WTC11 (cell line): ENCODE data around the gene IL1RAP. TPM values are rescaled to one million over a fixed set of nuclear protein-coding genes. Genes with fewer than 3 reads are reported as not detected.

Experiments
- ATAC-seq: fragments of 200-7000 bp; cut with Tn5 transposase; 2 replicates; pipeline ENCODE4 v1.10.0; 2021; ENCODE audit warnings: mild to moderate bottlenecking, moderate library complexity
- CTCF ChIA-PET: fragments of 300-600 bp; sonication (Branson Sonifier 250); formaldehyde crosslinking; loops from one replicate; lab custom pipeline; 2021; ENCODE audit warnings: antibody characterized with exemption; lab: Charles Lee
- POLR2A ChIA-PET: fragments of 350-600 bp; sonication (Branson Sonifier 250); formaldehyde crosslinking; loops from one replicate; lab custom pipeline; 2021; ENCODE audit warnings: antibody characterized with exemption; lab: Charles Lee
- DNase-seq: peaks from one replicate; pipeline ENCODE4 v3.0.0; 2021; ENCODE audit warnings: low spot score
- H3K27ac Mint-ChIP-seq: 2 replicates; pipeline ENCODE4 v1.8.0; 2021; ENCODE audit warnings: mixed read lengths
- H3K27me3 Mint-ChIP-seq: 2 replicates; pipeline ENCODE4 v1.8.0; 2021; ENCODE audit warnings: low read depth, mild to moderate bottlenecking, moderate library complexity, mixed read lengths
- H3K36me3 Mint-ChIP-seq: 2 replicates; pipeline ENCODE4 v1.8.0; 2021; ENCODE audit warnings: mixed read lengths
- H3K4me1 Mint-ChIP-seq: 2 replicates; pipeline ENCODE4 v1.8.0; 2022; ENCODE audit warnings: mixed read lengths
- H3K4me3 Mint-ChIP-seq: 2 replicates; pipeline ENCODE4 v1.8.0; 2021; ENCODE audit warnings: mild to moderate bottlenecking, moderate library complexity, mixed read lengths
- H3K9me3 Mint-ChIP-seq: 2 replicates; pipeline ENCODE4 v1.8.0; 2021; ENCODE audit warnings: mixed read lengths
- CREB1 ChIP-seq: sonication (generic); formaldehyde crosslinking; IDR thresholded peaks from 2 replicates; pipeline ENCODE4 v1.8.0; 2023; ENCODE audit warnings: mild to moderate bottlenecking, missing genetic modification reagents
- CTCF ChIP-seq: fragments of 200-600 bp; IDR thresholded peaks from 2 replicates; pipeline ENCODE4 v1.8.0; 2022; ENCODE audit warnings: antibody characterized with exemption
- E2F4 ChIP-seq: sonication (generic); formaldehyde crosslinking; IDR thresholded peaks from 2 replicates; pipeline ENCODE4 v1.8.1; 2022; ENCODE audit warnings: low read depth, mild to moderate bottlenecking, moderate library complexity, missing genetic modification reagents, borderline replicate concordance
- E2F5 ChIP-seq: sonication (generic); formaldehyde crosslinking; IDR thresholded peaks from 2 replicates; pipeline ENCODE4 v1.8.1; 2022; ENCODE audit warnings: mild to moderate bottlenecking, moderate library complexity, missing genetic modification reagents
- ERG ChIP-seq: fragments of 250-450 bp; sonication (Bioruptor Pico); IDR thresholded peaks from 2 replicates; pipeline ENCODE4 v1.8.0; 2021; ENCODE audit warnings: mild to moderate bottlenecking
- ESRRA ChIP-seq: sonication (generic); formaldehyde crosslinking; IDR thresholded peaks from 2 replicates; pipeline ENCODE4 v1.8.1; 2022; ENCODE audit warnings: mild to moderate bottlenecking, missing genetic modification reagents, borderline replicate concordance
- GABPB1 ChIP-seq: sonication (generic); formaldehyde crosslinking; IDR thresholded peaks from 2 replicates; pipeline ENCODE4 v1.8.1; 2023; ENCODE audit warnings: mild to moderate bottlenecking, missing genetic modification reagents
- MXD4 ChIP-seq: fragments of 250-450 bp; sonication (Bioruptor Pico); IDR thresholded peaks from 2 replicates; pipeline ENCODE4 v1.8.0; 2021; ENCODE audit warnings: mild to moderate bottlenecking, moderate library complexity, borderline replicate concordance
- NR2C2 ChIP-seq: sonication (generic); formaldehyde crosslinking; IDR thresholded peaks from 2 replicates; pipeline ENCODE4 v1.8.0; 2022; ENCODE audit warnings: mild to moderate bottlenecking, missing genetic modification reagents
- PRDM15 ChIP-seq: sonication (generic); formaldehyde crosslinking; IDR thresholded peaks from 2 replicates; pipeline ENCODE4 v1.8.0; 2022; ENCODE audit warnings: missing genetic modification reagents
- PREB ChIP-seq: sonication (generic); formaldehyde crosslinking; IDR thresholded peaks from 2 replicates; pipeline ENCODE4 v1.8.1; 2022; ENCODE audit warnings: mild to moderate bottlenecking, missing genetic modification reagents, moderate library complexity, borderline replicate concordance
- SOX15 ChIP-seq: fragments of 250-450 bp; sonication (Bioruptor Pico); IDR thresholded peaks from 2 replicates; pipeline ENCODE4 v1.9.0; 2021; ENCODE audit warnings: mild to moderate bottlenecking
- SP1 ChIP-seq: sonication (generic); formaldehyde crosslinking; conservative IDR thresholded peaks from 2 replicates; pipeline ENCODE4 v1.8.1; 2022; ENCODE audit warnings: missing genetic modification reagents
- STAT6 ChIP-seq: sonication (generic); formaldehyde crosslinking; conservative IDR thresholded peaks from 2 replicates; pipeline ENCODE4 v1.8.1; 2023; ENCODE audit warnings: mild to moderate bottlenecking, low read depth, missing genetic modification reagents, moderate library complexity
- TCF7 ChIP-seq: sonication (generic); formaldehyde crosslinking; IDR thresholded peaks from 2 replicates; pipeline ENCODE4 v1.8.0; 2022; ENCODE audit warnings: mild to moderate bottlenecking, low read depth, missing genetic modification reagents, moderate library complexity
- ZNF138 ChIP-seq: sonication (generic); formaldehyde crosslinking; conservative IDR thresholded peaks from 2 replicates; pipeline ENCODE4 v1.8.1; 2022; ENCODE audit warnings: mild to moderate bottlenecking, moderate library complexity, missing genetic modification reagents
- ZNF423 ChIP-seq: fragments of 250-450 bp; sonication (Bioruptor Pico); IDR thresholded peaks from 2 replicates; pipeline ENCODE4 v2.1.2; 2022; ENCODE audit warnings: mild to moderate bottlenecking, moderate library complexity
- ZNF425 ChIP-seq: fragments of 250-450 bp; sonication (Bioruptor Pico); conservative IDR thresholded peaks from 2 replicates; pipeline ENCODE4 v1.9.0; 2021; ENCODE audit warnings: mild to moderate bottlenecking
- ZNF512 ChIP-seq: sonication (generic); formaldehyde crosslinking; IDR thresholded peaks from 2 replicates; pipeline ENCODE4 v1.8.1; 2022; ENCODE audit warnings: missing genetic modification reagents, borderline replicate concordance
- ZNF671 ChIP-seq: fragments of 250-450 bp; sonication (Bioruptor Pico); IDR thresholded peaks from 2 replicates; pipeline ENCODE4 v1.8.0; 2021; ENCODE audit warnings: mild to moderate bottlenecking
- total RNA-seq: library from RNA; stranded (reverse); gene quantifications from 3 replicates; pipeline ENCODE4 v1.2.3, GENCODE V29; 2021

IL1RAP gene
- total RNA-seq, 1 experiment from 2014 or later = 4.5 TPM

- Mint-ChIP-seq H3K4me1 (peaks cover 32% of the 10 kb centered on the region), H3K4me3 (no peak overlapping the region), H3K27ac (no peak overlapping the region)
- POLR2A ChIA-PET = no interaction called here
- DNase-seq = no peak
- no peak for TF ChIP-seq ZNF138 (CRISPR knock-in tag)
- no peak for TF ChIP-seq SOX15 (CRISPR knock-in tag)
- no peak for TF ChIP-seq ZNF671 (CRISPR knock-in tag)
- TF ChIP-seq E2F5 (CRISPR knock-in tag) = no peak
- no peak for TF ChIP-seq ZNF423
- no peak for TF ChIP-seq CTCF
- TF ChIP-seq GABPB1 (CRISPR knock-in tag) = no peak
- TF ChIP-seq MXD4 = no peak
- TF ChIP-seq SP1 (CRISPR knock-in tag) = no peak
- TF ChIP-seq ZNF512 (CRISPR knock-in tag) = no peak
- TF ChIP-seq E2F4 (CRISPR knock-in tag) = no peak
- no peak for TF ChIP-seq PRDM15 (CRISPR knock-in tag)
- TF ChIP-seq NR2C2 (CRISPR knock-in tag) = no peak
- no peak for TF ChIP-seq ERG (CRISPR knock-in tag)
- TF ChIP-seq TCF7 (CRISPR knock-in tag) = no peak
- TF ChIP-seq ESRRA (CRISPR knock-in tag) = no peak
- no peak for TF ChIP-seq PREB (CRISPR knock-in tag)
- TF ChIP-seq CREB1 (CRISPR knock-in tag) = no peak
- TF ChIP-seq ZNF425 (CRISPR knock-in tag) = no peak
- TF ChIP-seq STAT6 (CRISPR knock-in tag) = no peak
- TF ChIP-seq, all 79 proteins: peak for 0
- Mint-ChIP-seq H3K27me3 (no peaks in the 10 kb centered on the region), H3K9me3 (no peaks in the 10 kb centered on the region), H3K36me3 (no peaks in the 10 kb centered on the region)
- CTCF ChIA-PET = no interaction called here
- no peak for ATAC-seq
Measured at GRCh38 chr3:190558796-190559195, 44.9 kb downstream of the IL1RAP start.
